Body of pancreas (tissue), 4 donors: ENCODE measurements around the gene C16orf78.
A peak's percentile ranks its signal among the peaks of the same experiment; 100 is the strongest.

ENCODE experiments used
- POLR2A ChIP-seq, 3 donors: fragments of 450-650 bp; IDR thresholded peaks; one replicate each; pipeline ENCODE4 v1.6.1; 2016; ENCODE audit warnings: antibody characterized with exemption in 3 of 3, mild to moderate bottlenecking in 2 of 3
- TF ChIP-seq, protein P1 (sequence below), 7 experiments: fragments of 450-650 bp in 4 of 7; fragments of 200-600 bp in 3 of 7; sonication (generic) in 3 of 7; IDR thresholded peaks; one replicate each; pipeline ENCODE4 v1.5.1; 2016 to 2019; ENCODE audit warnings: antibody characterized with exemption in 7 of 7

- TF ChIP-seq POLR2A (IDR thresholded peaks at IDR 0.05), result no peak
- TF ChIP-seq, protein P1, sequence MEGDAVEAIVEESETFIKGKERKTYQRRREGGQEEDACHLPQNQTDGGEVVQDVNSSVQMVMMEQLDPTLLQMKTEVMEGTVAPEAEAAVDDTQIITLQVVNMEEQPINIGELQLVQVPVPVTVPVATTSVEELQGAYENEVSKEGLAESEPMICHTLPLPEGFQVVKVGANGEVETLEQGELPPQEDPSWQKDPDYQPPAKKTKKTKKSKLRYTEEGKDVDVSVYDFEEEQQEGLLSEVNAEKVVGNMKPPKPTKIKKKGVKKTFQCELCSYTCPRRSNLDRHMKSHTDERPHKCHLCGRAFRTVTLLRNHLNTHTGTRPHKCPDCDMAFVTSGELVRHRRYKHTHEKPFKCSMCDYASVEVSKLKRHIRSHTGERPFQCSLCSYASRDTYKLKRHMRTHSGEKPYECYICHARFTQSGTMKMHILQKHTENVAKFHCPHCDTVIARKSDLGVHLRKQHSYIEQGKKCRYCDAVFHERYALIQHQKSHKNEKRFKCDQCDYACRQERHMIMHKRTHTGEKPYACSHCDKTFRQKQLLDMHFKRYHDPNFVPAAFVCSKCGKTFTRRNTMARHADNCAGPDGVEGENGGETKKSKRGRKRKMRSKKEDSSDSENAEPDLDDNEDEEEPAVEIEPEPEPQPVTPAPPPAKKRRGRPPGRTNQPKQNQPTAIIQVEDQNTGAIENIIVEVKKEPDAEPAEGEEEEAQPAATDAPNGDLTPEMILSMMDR (IDR thresholded peaks at IDR 0.05), result peak; percentile 49 to 87 (median 81)
These were observed 23.1 kb upstream of the C16orf78 start for GRCh38 chr16:49350265-49351095.
